HL-60 (cell line): Measurements from ENCODE around the gene NR3C1.

Source experiments
- POLR2AphosphoS5 ChIP-seq: IDR thresholded peaks from 2 replicates; pipeline ENCODE4 v1.6.1; 2012; ENCODE audit warnings: low read depth
- TF ChIP-seq, protein P1 (sequence below): IDR thresholded peaks from 2 replicates; pipeline ENCODE4 v1.6.1; 2012; ENCODE audit warnings: low read depth; ENCODE audit not compliant: insufficient replicate concordance
- TF ChIP-seq, protein P2 (sequence below): IDR thresholded peaks from one replicate; pipeline ENCODE4 v1.5.1; 2011; ENCODE audit warnings: low read length, control low read depth, inconsistent platforms; ENCODE audit not compliant: insufficient read depth

DNA sequence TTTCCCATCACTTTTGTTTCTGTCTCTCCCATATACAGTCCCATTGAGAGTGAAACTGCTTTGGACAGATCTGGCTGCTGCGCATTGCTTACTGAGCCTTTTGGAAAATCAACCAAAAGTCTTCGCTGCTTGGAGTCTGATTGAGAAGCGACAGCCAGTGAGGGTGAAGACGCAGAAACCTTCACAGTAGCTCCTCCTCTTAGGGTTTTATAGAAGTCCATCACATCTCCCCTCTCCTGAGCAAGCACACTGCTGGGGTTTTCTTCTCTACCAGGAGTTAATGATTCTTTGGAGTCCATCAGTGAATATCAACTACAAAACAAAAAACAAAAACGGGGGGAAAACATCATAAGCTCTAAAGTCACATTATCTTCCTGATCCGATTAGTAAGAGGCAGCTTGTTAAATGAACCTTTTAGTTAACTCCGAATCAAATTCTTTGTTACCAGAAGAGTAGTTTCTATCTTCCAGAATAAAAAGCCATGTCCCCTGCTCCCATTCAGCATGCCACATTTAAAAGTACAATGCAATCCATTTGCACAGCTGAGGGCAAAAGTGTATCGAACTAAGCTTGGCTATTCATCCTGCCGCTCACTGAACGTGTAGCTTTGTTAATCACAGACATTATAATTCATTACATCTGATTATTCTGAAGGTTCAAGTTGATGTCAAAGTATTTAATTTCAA is 2.8 kb downstream of the NR3C1 start:
- TF ChIP-seq, protein P1, sequence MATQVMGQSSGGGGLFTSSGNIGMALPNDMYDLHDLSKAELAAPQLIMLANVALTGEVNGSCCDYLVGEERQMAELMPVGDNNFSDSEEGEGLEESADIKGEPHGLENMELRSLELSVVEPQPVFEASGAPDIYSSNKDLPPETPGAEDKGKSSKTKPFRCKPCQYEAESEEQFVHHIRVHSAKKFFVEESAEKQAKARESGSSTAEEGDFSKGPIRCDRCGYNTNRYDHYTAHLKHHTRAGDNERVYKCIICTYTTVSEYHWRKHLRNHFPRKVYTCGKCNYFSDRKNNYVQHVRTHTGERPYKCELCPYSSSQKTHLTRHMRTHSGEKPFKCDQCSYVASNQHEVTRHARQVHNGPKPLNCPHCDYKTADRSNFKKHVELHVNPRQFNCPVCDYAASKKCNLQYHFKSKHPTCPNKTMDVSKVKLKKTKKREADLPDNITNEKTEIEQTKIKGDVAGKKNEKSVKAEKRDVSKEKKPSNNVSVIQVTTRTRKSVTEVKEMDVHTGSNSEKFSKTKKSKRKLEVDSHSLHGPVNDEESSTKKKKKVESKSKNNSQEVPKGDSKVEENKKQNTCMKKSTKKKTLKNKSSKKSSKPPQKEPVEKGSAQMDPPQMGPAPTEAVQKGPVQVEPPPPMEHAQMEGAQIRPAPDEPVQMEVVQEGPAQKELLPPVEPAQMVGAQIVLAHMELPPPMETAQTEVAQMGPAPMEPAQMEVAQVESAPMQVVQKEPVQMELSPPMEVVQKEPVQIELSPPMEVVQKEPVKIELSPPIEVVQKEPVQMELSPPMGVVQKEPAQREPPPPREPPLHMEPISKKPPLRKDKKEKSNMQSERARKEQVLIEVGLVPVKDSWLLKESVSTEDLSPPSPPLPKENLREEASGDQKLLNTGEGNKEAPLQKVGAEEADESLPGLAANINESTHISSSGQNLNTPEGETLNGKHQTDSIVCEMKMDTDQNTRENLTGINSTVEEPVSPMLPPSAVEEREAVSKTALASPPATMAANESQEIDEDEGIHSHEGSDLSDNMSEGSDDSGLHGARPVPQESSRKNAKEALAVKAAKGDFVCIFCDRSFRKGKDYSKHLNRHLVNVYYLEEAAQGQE = no peak
- TF ChIP-seq POLR2AphosphoS5 = no peak
- TF ChIP-seq, protein P2, sequence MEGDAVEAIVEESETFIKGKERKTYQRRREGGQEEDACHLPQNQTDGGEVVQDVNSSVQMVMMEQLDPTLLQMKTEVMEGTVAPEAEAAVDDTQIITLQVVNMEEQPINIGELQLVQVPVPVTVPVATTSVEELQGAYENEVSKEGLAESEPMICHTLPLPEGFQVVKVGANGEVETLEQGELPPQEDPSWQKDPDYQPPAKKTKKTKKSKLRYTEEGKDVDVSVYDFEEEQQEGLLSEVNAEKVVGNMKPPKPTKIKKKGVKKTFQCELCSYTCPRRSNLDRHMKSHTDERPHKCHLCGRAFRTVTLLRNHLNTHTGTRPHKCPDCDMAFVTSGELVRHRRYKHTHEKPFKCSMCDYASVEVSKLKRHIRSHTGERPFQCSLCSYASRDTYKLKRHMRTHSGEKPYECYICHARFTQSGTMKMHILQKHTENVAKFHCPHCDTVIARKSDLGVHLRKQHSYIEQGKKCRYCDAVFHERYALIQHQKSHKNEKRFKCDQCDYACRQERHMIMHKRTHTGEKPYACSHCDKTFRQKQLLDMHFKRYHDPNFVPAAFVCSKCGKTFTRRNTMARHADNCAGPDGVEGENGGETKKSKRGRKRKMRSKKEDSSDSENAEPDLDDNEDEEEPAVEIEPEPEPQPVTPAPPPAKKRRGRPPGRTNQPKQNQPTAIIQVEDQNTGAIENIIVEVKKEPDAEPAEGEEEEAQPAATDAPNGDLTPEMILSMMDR = no peak
